ENCODE results near the gene TLK1.

Gene TLK1

GRCh38 chr2:170996316-170996715, 164.4 kb downstream of the TLK1 start:
- no peak for FAIRE-seq

DNA sequence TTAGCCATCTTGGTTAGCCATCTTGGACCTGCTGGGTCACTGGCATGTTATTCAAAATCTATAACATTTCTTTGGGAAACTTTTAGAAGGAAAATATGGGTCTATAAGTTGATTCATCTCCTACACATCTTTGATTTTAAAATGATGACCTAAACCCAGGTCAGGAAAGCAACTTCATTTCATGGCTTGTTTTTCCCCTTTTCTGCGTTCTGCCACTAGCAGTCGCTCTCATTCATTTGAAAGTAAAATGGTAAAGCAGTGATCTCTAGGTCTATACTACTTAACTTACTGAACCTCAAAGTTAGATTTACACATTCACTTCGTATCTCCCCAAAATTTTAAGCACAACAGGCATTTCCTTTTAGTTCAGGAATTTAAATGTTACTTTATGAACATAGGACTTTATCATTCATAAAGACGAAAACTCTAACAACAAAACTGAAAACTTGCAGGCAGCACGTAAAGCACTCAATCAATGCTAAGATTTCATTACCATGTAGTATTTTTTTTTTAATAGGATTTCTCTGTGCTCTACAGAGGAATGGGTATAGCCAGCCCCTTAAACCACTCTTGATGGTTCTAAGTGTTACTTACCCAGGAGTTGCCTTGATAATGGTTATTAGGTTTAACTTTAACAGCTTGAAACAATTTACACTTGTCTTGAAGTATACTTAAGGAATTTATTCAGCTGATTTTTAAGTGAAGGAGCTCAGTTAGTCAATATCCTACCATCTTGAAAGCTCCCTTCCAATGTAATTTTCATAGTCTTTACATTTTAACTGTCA, 169.1 kb downstream of the TLK1 start:
- no peak for FAIRE-seq

GRCh38 chr2:170986566-170987258, 174.0 kb downstream of the TLK1 start:
- FAIRE-seq, result no peak

- no peak for FAIRE-seq
Measured at GRCh38 chr2:170985407-170985806, 175.3 kb downstream of the TLK1 start.

DNA sequence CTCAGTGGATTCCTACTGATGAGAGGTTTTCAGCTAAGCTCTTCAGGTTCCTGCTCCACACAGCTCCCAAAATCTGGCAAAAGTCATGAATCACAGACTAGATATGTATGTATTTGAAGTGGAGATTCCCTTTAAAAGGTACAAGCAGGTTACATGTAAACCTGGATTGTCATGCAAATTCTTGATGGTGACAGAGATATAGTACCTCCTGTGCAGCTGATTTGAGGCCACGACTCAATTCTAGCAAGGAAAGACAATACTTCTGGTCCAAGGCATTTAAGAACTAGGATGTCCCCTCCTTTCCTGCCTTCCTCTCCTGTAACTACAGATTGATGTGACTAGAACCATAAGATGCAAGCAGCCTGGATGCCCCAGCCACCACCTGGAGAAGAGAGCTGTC, 176.6 kb downstream of the TLK1 start:
- FAIRE-seq, result no peak

DNA sequence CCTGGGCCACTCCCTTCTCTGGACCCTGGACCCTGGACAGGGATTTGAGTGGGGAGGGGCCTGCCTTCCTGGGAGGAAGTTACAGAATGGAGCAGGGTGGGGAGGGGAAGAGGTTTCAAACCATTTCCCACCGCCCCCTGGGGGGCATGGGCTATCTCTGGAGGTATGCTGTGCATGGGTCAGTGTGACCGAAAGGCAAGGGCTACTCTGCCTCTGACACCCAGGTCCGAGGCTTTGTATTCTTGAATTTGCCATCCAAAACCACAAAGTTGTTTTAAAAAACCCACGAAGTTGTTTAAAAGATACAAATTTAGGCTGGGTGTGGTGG, 184.8 kb downstream of the TLK1 start:
- no peak for FAIRE-seq

DNA sequence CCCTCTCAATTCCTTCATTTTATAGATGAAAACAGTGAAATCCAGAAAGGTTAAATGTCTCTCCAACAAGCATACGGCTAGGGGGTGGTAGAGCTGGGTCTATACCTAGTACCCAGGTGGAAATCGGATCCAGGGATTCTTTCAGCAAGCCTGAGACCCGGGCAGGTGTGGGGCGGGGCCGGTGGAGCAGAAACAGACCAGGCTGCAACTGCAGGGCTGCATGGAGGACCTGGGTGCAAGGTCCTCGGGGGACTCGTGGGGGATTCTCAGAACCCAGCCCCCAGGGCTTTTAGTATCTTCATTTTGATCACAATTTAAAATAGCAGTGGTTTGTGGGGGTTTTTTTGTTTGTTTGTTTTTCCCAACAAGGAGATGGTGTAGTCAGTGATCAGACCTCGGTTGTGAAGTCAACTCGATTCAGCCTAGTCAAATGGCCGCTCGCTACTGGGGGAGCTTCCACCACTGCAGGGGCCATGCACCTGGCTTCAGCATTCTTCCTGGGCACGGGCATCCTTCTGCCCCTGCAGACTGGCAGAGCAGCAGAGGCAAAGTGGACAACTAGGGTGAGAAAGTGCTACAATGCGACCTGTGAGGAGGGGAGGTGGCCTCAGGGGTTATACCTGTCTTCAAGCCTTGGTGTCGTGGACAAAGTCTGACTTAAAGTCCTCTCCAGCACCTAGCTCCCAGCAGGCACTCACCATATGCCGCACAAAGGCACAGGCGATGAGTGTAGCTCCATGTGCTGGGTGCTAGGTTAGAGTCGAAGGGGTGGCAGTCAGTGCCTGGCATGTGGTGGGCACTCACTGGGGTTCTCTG, 185.4 kb downstream of the TLK1 start:
- FAIRE-seq, result no peak

GRCh38 chr2:170974304-170974993, 186.2 kb downstream of the TLK1 start:
- FAIRE-seq, result no peak

DNA sequence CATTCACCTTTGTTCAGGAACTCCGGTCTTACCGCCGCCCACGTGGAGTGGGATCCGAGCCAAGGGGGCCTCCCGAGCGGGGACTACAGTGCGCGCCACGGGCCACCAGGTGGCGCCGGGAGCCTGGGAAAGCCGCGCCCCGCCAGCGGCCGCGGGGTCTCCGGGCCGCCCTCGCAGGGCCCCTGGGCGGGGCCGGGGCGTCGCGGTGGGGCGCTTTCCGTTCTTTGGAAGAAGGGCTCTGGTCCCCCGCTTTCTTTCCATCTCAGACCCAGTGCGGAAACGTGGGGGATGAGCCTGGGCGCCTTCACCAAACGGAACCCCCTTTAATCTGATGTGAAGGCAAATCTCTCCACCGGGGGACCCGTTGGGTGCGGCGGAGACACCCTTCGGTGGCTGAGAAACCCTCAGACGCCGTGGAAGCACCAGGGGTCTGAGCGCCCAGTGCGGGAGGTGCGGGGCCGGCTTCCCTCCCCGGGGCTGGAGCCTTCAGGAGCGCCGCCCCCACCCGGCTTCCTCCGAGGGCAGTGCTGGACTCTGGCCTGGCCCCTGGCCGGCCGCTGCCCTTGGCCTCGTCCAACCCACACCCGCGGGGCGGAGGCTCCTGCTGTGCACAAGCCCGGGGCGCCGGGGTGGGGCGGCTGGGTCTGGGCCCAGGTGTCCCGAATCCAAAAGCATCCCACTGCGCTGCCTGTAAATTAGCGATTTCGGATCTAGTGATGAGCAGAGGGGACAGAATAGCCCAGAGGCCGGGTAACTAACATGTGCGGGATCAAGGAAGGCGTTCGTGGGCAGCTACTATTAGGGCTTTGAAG, 187.0 kb downstream of the TLK1 start:
- no peak for FAIRE-seq

DNA sequence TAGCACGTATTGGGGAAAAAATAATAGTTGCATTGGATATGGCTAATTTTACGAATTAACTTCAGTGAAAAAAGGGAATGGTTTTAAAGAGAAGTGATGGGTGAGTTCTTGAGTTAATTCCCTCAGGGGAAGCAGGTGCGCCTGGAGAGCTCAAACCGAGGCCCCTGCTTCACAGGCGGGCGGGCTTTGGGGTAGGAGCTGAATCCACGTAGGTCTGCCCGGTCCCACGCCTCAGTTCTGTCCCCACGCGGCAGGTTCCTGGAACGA, 187.5 kb downstream of the TLK1 start:
- FAIRE-seq, result no peak

GRCh38 chr2:170972296-170973224, 188.1 kb downstream of the TLK1 start:
- no peak for FAIRE-seq

GRCh38 chr2:170971071-170971470, 189.6 kb downstream of the TLK1 start:
- no peak for FAIRE-seq

GRCh38 chr2:170969872-170970496, 190.7 kb downstream of the TLK1 start:
- FAIRE-seq, result no peak

GRCh38 chr2:170969030-170969429, 191.7 kb downstream of the TLK1 start:
- no peak for FAIRE-seq

DNA sequence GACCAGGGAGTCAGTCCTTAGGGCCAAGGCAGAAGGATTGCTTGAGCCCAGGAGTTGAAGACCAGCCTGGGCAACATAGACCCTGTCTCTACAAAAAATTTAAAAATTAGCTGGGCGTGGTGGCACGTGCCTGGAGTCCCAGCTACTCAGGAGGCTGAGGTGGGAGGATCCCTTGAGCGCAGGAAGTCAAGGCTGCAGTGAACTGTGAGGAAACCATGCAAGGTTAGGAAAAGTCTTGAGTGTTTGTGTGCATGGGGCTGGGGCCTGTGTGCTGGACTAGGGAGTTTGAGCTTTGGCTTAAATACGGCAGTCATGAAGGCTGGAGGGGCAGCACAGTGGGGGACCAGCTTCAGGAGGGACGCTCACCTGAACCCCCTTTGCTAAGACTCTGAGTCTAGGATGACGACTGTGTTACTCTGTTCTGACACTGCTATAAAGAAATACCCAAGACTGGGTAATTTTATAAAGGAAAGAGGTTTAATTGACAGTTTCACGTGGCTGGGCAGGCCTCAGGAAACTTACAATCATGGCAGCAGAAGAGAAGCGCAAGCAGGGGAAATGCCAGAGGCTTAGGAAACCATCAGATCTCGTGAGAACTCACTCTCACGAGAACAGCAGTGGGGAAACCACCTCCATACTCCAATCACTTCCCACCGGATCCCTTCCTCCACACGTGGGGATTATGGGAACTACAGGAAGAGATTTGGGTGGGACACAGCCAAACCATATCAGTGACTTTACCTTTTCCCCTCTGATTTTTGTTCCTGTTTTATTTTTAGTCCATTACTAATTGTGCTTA, 192.3 kb downstream of the TLK1 start:
- FAIRE-seq, result no peak

DNA sequence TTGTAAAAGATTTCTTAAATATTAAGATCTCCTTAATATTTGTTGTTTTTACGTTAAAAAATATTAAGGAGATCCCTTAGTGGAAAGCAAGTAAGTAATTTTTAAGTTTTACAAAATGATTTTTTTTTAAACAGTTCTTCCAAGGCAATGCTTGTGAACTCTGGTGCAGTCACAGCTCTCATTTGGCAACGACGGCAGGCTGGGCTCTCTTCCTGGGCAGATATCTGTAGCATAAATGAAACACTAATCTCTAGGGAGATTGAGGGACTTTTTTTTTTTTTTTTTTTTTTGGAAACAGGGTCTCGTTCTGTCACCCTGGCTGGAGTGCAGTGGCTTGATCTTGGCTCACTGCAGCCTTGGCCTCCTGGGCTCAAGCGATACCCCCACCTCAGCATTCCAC, 193.1 kb downstream of the TLK1 start:
- FAIRE-seq, result no peak

DNA sequence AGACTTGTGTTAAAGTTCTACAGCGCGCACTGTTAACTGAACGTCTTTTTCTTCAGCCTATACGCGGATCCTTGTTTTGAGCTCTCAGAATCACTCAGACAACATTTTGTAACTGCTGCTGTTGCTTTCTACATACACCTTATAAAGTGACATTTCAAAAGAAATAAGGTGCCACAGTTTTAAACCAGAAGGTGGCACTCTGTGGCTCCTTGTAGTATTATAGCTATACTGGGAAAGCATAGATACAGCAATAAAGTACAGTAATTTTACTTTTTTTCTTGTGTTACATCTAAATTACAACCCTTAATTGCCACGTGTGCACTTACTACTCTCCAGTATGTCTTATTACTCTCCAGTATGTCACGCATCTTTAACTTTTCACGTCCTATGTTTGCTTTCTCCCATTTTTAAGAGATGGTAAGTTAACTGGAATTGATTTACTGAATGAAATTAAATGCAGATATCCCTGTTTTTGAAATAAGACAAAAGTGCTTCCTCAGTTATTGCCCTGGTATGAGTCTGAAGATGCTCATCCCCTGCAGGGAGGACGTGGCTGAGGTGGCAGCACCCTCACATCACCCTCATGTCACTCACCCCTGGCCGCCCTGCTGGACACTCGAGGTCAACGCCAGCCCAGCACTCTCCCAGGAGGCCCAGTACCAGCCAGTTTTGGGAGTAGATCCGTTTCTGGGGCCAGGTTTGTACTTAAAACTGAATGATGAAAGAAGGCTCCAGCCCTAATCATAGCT, 193.9 kb downstream of the TLK1 start:
- no peak for FAIRE-seq

DNA sequence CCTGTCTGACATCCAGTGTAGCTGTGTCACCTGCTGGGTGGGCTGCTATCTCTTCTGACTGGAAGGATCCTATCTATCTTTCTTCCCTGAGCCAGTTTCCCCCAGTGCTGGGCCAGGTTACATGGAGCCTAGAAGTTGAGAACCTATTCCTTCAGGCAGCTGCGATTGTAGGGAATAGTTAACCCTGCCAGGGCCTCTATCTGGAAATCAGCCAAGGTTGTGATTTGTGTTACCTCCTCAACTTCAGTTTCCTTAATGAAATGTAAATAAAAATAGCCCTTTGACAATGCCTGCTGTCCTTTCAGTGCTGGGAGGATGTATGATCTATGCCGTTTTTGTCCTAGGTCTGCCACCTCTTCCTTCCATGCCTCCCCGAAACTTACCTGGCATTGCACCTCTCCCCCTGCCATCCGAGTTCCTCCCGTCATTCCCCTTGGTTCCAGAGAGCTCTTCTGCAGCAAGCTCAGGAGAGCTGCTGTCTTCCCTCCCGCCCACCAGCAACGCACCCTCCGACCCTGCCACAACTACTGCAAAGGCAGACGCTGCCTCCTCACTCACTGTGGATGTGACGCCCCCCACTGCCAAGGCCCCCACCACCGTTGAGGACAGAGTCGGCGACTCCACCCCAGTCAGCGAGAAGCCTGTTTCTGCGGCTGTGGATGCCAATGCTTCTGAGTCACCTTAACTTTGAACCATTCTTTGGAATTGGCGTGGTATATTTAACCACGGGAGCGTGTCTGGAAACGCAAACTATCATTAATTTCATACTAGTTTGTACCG, 195.1 kb downstream of the TLK1 start:
- FAIRE-seq, result no peak
